Measurements from ENCODE around the gene GMIP. TPM values are rescaled to one million over a fixed set of nuclear protein-coding genes. Genes with fewer than 3 reads are reported as not detected.
"Not testable (repeated sequence)": the region's sequence is repeated elsewhere in the genome, so short reads cannot be mapped to it uniquely, and the experiment has no call there.

GMIP gene
- total RNA-seq, 1 experiment from 2014 or later: 12.7 TPM

- H2BK5ac ChIP-seq (ENCODE audit: insufficient read length, low read length): no peak overlapping the region
- no peak overlapping the region for H3K4me2 ChIP-seq (ENCODE audit: insufficient read depth, insufficient read length, low read length)
- no peak overlapping the region for H3T11ph ChIP-seq (ENCODE audit: low read length)
- no peaks in the 10 kb centered on the region for H3K4me1 ChIP-seq (ENCODE audit: insufficient read depth, low read length)
- H4K5ac ChIP-seq (ENCODE audit: insufficient read length, low read depth, low read length): no peak overlapping the region
- H3K79me1 ChIP-seq (ENCODE audit: insufficient read depth, low read depth, low read length, poor library complexity, severe bottlenecking): no peaks in the 10 kb centered on the region
- Mint-ChIP-seq H3K36me3 (ENCODE audit: insufficient read depth in 1 of 3, low read depth in 3 of 3) (peaks cover 0 to 5% (median 0%) of the 10 kb centered on the region in 3 experiments; a peak in 2 of 7 replicates), H3K27me3 (ENCODE audit: low read depth) (no peaks in the 10 kb centered on the region), H3K9me3 (peaks cover 0 to 2% of the 10 kb centered on the region in 2 experiments; a peak in 1 of 5 replicates), H3K27ac (no peak overlapping the region), H3K4me3 (no peak overlapping the region), H3K4me1 (no peaks in the 10 kb centered on the region)
- DNase-seq: no peak
- H4K20me1 ChIP-seq (ENCODE audit: control insufficient read depth, insufficient read depth, insufficient read length): no peaks in the 10 kb centered on the region
- no peaks in the 10 kb centered on the region for H3K9me3 ChIP-seq (ENCODE audit: control insufficient read depth, low read depth, low read length)
- H2BK12ac ChIP-seq (ENCODE audit: insufficient read length, low read depth, low read length): no peak overlapping the region
- no peak overlapping the region for H2AFZ ChIP-seq (ENCODE audit: low read length)
- no peaks in the 10 kb centered on the region for H3K27me3 ChIP-seq (ENCODE audit: insufficient read depth, low read length)
- no peak overlapping the region for H3K4ac ChIP-seq (ENCODE audit: low read depth, low read length)
- no peak overlapping the region for H3K18ac ChIP-seq (ENCODE audit: insufficient read length, low read depth, low read length)
- no peak for TF ChIP-seq CTCF (conservative IDR thresholded peaks at IDR 0.05)
- H2AK5ac ChIP-seq (ENCODE audit: insufficient read length, low read length): no peak overlapping the region
- no peak overlapping the region for H3K23ac ChIP-seq (ENCODE audit: insufficient read length, low read depth, low read length)
- no peaks in the 10 kb centered on the region for H3K79me2 ChIP-seq (ENCODE audit: insufficient read depth, low read length)
- H2BK15ac ChIP-seq (ENCODE audit: low read depth, low read length): no peak overlapping the region
- H3K27ac ChIP-seq (ENCODE audit: insufficient read length, low read depth, low read length): no peak overlapping the region
- no peak overlapping the region for H4K8ac ChIP-seq (replicated peaks; ENCODE audit: insufficient read length, low read depth, low read length)
- no peak overlapping the region for H2BK20ac ChIP-seq (ENCODE audit: low read depth, low read length, poor library complexity, severe bottlenecking)
- H2BK120ac ChIP-seq (ENCODE audit: low read depth, low read length, poor library complexity, severe bottlenecking): no peak overlapping the region
- H3K56ac ChIP-seq (ENCODE audit: insufficient read length, low read depth, low read length): no peak overlapping the region
- H3K14ac ChIP-seq (ENCODE audit: insufficient read depth, low read length): no peak overlapping the region
- WGBS (ENCODE audit: extremely low coverage, insufficient read length, low lambda C conversion rate): no CpG with 5 or more reads among the region's 10 CpGs
- no peaks in the 10 kb centered on the region for H3K23me2 ChIP-seq (ENCODE audit: insufficient read length, low read depth, low read length, poor library complexity, severe bottlenecking)
- no peak overlapping the region for H3K9ac ChIP-seq (ENCODE audit: extremely low read depth, insufficient read length, low read length)
- no peak overlapping the region for H4K91ac ChIP-seq (ENCODE audit: insufficient read length, low read depth, low read length)
These were observed 48.2 kb upstream of the GMIP start for GRCh38 chr19:19691683-19692082.

GRCh38 chr19:19689023-19689422, 45.6 kb upstream of the GMIP start:
- not testable (repeated sequence) for H2AK5ac ChIP-seq (ENCODE audit: insufficient read length, low read length); DNase-seq; H3K4ac ChIP-seq (ENCODE audit: low read depth, low read length); H3K9me3 Mint-ChIP-seq; H3K9me3 ChIP-seq (ENCODE audit: control insufficient read depth, low read depth, low read length); H3K27ac Mint-ChIP-seq; H3K4me1 Mint-ChIP-seq; H3K23ac ChIP-seq (ENCODE audit: insufficient read length, low read depth, low read length); H3K23me2 ChIP-seq (ENCODE audit: insufficient read length, low read depth, low read length, poor library complexity, severe bottlenecking); H3K4me1 ChIP-seq (ENCODE audit: insufficient read depth, low read length); H3K4me3 Mint-ChIP-seq; H2BK12ac ChIP-seq (ENCODE audit: insufficient read length, low read depth, low read length); H3T11ph ChIP-seq (ENCODE audit: low read length); H2BK15ac ChIP-seq (ENCODE audit: low read depth, low read length); H3K27ac ChIP-seq (ENCODE audit: insufficient read length, low read depth, low read length); H3K56ac ChIP-seq (ENCODE audit: insufficient read length, low read depth, low read length); H2BK5ac ChIP-seq (ENCODE audit: insufficient read length, low read length); H4K20me1 ChIP-seq (ENCODE audit: control insufficient read depth, insufficient read depth, insufficient read length); H3K14ac ChIP-seq (ENCODE audit: insufficient read depth, low read length); H3K9ac ChIP-seq (ENCODE audit: extremely low read depth, insufficient read length, low read length); H3K79me1 ChIP-seq (ENCODE audit: insufficient read depth, low read depth, low read length, poor library complexity, severe bottlenecking); H4K91ac ChIP-seq (ENCODE audit: insufficient read length, low read depth, low read length); H2BK120ac ChIP-seq (ENCODE audit: low read depth, low read length, poor library complexity, severe bottlenecking); H3K4me2 ChIP-seq (ENCODE audit: insufficient read depth, insufficient read length, low read length); H2AFZ ChIP-seq (ENCODE audit: low read length); H4K8ac ChIP-seq (replicated peaks; ENCODE audit: insufficient read length, low read depth, low read length); H2BK20ac ChIP-seq (ENCODE audit: low read depth, low read length, poor library complexity, severe bottlenecking); H3K79me2 ChIP-seq (ENCODE audit: insufficient read depth, low read length); H4K5ac ChIP-seq (ENCODE audit: insufficient read length, low read depth, low read length); H3K18ac ChIP-seq (ENCODE audit: insufficient read length, low read depth, low read length); H3K27me3 ChIP-seq (ENCODE audit: insufficient read depth, low read length); H3K27me3 Mint-ChIP-seq (ENCODE audit: low read depth)
- WGBS (ENCODE audit: extremely low coverage, insufficient read length, low lambda C conversion rate): no CpG with 5 or more reads among the region's 10 CpGs
- peaks cover 2 to 12% (median 6%) of the 10 kb centered on the region in 3 experiments; a peak in 5 of 7 replicates for H3K36me3 Mint-ChIP-seq (ENCODE audit: insufficient read depth in 1 of 3, low read depth in 3 of 3)

Data from H9 (cell line).